ENCODE measurements around the gene C12orf76.
A peak's percentile ranks its signal among the peaks of the same experiment; 100 is the strongest.
"Not testable (repeated sequence)": the region's sequence is repeated elsewhere in the genome, so short reads cannot be mapped to it uniquely, and the experiment has no call there.

The C12orf76 gene

GRCh38 chr12:110048242-110049027 is at the start of gene C12orf76:
Gene C12orf76, minus strand, starts transcription at chr12:110048522. Its CDS starts 27 bp downstream, at chr12:110048495.
- DNase-seq: peak; percentile 95

GRCh38 chr12:110093631-110094311 is 45.4 kb upstream of the C12orf76 start:
- DNase-seq: no peak

- no peak for DNase-seq
Measured at GRCh38 chr12:110091136-110091711, 42.9 kb upstream of the C12orf76 start.

- no peak for DNase-seq
Measured at GRCh38 chr12:110090266-110091135, 42.2 kb upstream of the C12orf76 start.

GRCh38 chr12:110088936-110089335 is 40.6 kb upstream of the C12orf76 start:
- DNase-seq: no peak

GRCh38 chr12:110088216-110088615 is 39.9 kb upstream of the C12orf76 start:
- not testable (repeated sequence) for DNase-seq

GRCh38 chr12:110084314-110085015 is 36.1 kb upstream of the C12orf76 start:
- no peak for DNase-seq

GRCh38 chr12:110080410-110080809 is 32.1 kb upstream of the C12orf76 start:
- no peak for DNase-seq

- no peak for DNase-seq
Measured at GRCh38 chr12:110079477-110080400, 31.4 kb upstream of the C12orf76 start.

- DNase-seq: no peak
Measured at GRCh38 chr12:110077800-110078199, 29.5 kb upstream of the C12orf76 start.

GRCh38 chr12:110075880-110076279 is 27.6 kb upstream of the C12orf76 start:
- DNase-seq: no peak

GRCh38 chr12:110074089-110074488 is 25.8 kb upstream of the C12orf76 start:
- no peak for DNase-seq

GRCh38 chr12:110073049-110073831 is 24.9 kb upstream of the C12orf76 start:
- DNase-seq: peak; percentile 13

- not testable (repeated sequence) for DNase-seq
Measured at GRCh38 chr12:110072636-110073035, 24.3 kb upstream of the C12orf76 start.

- DNase-seq: no peak
Measured at GRCh38 chr12:110071967-110072366, 23.6 kb upstream of the C12orf76 start.

GRCh38 chr12:110071504-110071903 is 23.2 kb upstream of the C12orf76 start:
- DNase-seq: no peak

GRCh38 chr12:110068654-110069053 is 20.3 kb upstream of the C12orf76 start:
- DNase-seq: no peak

- DNase-seq: not testable (repeated sequence)
Measured at GRCh38 chr12:110068115-110068514, 19.8 kb upstream of the C12orf76 start.

GRCh38 chr12:110067531-110067930 is 19.2 kb upstream of the C12orf76 start:
- DNase-seq: no peak

- no peak for DNase-seq
Measured at GRCh38 chr12:110065540-110065939, 17.2 kb upstream of the C12orf76 start.
